ENCODE results near the gene NEK10. TPM values are rescaled to one million over a fixed set of nuclear protein-coding genes. Genes with fewer than 3 reads are reported as not detected.

NEK10 gene
- total and polyA plus RNA-seq, 2 of the 13 experiments (the other 11 are each of a cell fraction or from before 2014, with no cell fraction given): 2.8 to 14.2 TPM

GRCh38 chr3:27366062-27366591, 3.1 kb downstream of the NEK10 start (continued):
- TF ChIP-seq ZNF510 (CRISPR knock-in tag; IDR thresholded peaks at IDR 0.05; ENCODE audit: low read depth) (no peak), GPBP1L1 (CRISPR knock-in tag; IDR thresholded peaks at IDR 0.05) (no peak), ZNF331 (CRISPR knock-in tag; IDR thresholded peaks at IDR 0.05) (peak; percentile 55; the same call in 1 of the 2 replicates), ZNF619 (CRISPR knock-in tag; IDR thresholded peaks at IDR 0.05) (no peak), TEAD3 (CRISPR knock-in tag; optimal IDR thresholded peaks at IDR 0.05; ENCODE audit: borderline replicate concordance) (peak; percentile 97), PREB (CRISPR knock-in tag; IDR thresholded peaks at IDR 0.05) (no peak), SNAPC4 (CRISPR knock-in tag; IDR thresholded peaks at IDR 0.05) (no peak), ZNF275 (CRISPR knock-in tag; IDR thresholded peaks at IDR 0.05; ENCODE audit: borderline replicate concordance) (no peak), MXI1 (IDR thresholded peaks at IDR 0.05; ENCODE audit: borderline replicate concordance, low read depth, low read length) (no peak; the same call in 2 of the 3 replicates), DNMT3B (CRISPR knock-in tag; conservative IDR thresholded peaks at IDR 0.05) (no peak), RCOR2 (CRISPR knock-in tag; IDR thresholded peaks at IDR 0.05) (peak; percentile 98), SMAD3 (CRISPR knock-in tag; IDR thresholded peaks at IDR 0.05) (no peak; the same call in 1 of the 2 replicates), JUND (CRISPR knock-in tag; IDR thresholded peaks at IDR 0.05) (no peak), NR2F6 (IDR thresholded peaks at IDR 0.05) (no peak), NR2F6 (CRISPR knock-in tag; IDR thresholded peaks at IDR 0.05) (0 out of 2 replicates have a peak, but pooled peaks have one; percentile 21), CREBL2 (CRISPR knock-in tag; IDR thresholded peaks at IDR 0.05; ENCODE audit: borderline replicate concordance) (no peak), SMARCC2 (IDR thresholded peaks at IDR 0.05) (no peak), ZNF292 (CRISPR knock-in tag; IDR thresholded peaks at IDR 0.05; ENCODE audit: borderline replicate concordance, low read depth) (peak; percentile 80; the same call in 1 of the 2 replicates), ZMYM3 (CRISPR knock-in tag; IDR thresholded peaks at IDR 0.05) (peak; percentile 94), MLX (CRISPR knock-in tag; IDR thresholded peaks at IDR 0.05) (no peak), ZNF124 (CRISPR knock-in tag; IDR thresholded peaks at IDR 0.05) (no peak)

Measured in HepG2 (cell line).